ENCODE measurements around the gene GPR152. TPM values are rescaled to one million over a fixed set of nuclear protein-coding genes. Genes with fewer than 3 reads are reported as not detected.

GPR152 gene
- total RNA-seq, 8 experiments from 2014 or later, result 0.11 to 0.90 (median 0.31) TPM; not detected in 3

DNA sequence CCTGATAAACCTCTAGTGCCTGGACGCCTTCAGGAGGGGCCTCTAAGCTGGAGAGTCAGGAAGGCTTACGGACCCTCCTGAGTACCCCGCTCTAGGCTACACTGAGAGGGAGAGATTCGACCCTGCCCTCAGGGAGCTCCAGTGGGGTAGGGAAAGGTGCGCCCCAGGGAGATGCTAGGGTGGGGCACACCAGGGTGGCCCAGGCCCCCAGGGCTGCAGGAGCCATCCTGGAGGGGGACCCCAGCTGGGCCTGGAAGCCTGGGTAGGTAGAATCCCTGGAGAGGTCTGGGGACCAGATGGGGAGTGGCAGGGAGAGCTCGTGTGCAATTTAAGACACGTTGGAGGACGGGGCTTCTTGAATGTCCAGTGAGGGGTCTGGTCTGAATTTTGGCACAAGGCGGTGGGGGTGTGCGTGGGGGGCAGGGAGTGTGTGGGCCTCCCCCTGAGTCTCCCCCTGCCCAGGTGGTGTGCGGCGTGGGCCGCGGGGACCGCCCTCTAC lies 32.3 kb downstream of the GPR152 start:
- in situ Hi-C loops (cut with MboI; ENCODE audit: low pct_unique_long_range_greater_than_20kb in 2 of 9, low sequenced_read_pairs in 9 of 9, unreplicated experiment in 9 of 9), result no loop called here
- no peak for ATAC-seq (replicated peaks in 6 of 8)
- Histone ChIP-seq H3K4me3 (peak overlapping the region; percentile 34 to 48 (median 42)), H3K4me1 (replicated peaks in 1 of 2) (peaks cover 5 to 6% of the 10 kb centered on the region in 2 donors), H3K27ac (peak overlapping the region; percentile 49 to 64)
- 60 to 94% (median 86%) methylated on average over 1 to 3 of the region's 15 CpGs; no CpG with 5 or more reads in 6 of the 10 experiments for WGBS, 10 experiments

DNA sequence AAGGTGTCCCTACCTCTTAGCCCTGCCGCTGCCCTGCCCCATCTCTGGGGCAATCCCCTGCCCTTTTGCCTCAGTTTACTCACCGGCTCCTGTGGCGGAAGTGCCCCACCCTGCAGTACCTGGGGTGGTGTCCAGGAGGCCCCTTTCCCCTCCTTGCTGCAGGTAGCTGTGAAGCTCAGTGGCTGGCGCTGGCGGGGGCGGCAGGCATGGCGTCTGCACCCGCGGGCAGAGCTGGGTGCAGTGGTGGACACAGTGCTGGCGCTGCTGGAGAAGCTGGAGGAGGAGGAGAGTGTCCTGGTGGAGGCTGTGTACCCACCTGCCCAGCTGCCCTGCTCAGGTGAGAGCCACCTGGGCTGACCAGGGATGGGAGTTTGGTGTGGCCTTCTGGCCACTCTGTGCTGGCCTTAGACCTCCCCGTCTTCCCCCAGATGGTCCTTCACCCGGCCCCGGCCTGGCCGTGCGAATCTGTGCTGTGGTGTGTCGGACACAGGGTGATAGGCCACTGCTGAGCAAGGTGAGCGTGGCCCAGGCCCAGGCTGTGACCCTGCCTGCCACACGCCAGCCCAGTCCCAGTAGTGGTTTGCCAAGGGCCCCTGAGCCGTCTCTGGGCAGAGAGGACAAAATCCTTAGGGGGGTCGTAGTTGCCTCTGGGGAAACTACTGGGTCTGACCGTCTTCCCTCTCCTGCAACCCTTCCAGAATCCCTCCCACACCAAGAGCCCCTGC lies 33.0 kb downstream of the GPR152 start:
- 100% methylated on average over 1 to 4 of the region's 21 CpGs; no CpG with 5 or more reads in 6 of the 10 experiments for whole genome bisulfite sequencing, 10 experiments
- no peak overlapping the region for H3K27ac ChIP-seq

GRCh38 chr11:67418476-67419281 lies 33.9 kb downstream of the GPR152 start:
- WGBS, 10 experiments, result 83 to 95% (median 91%) methylated on average over 2 to 7 of the region's 26 CpGs; no CpG with 5 or more reads in 6 of the 10 experiments
- H3K4me3 ChIP-seq, result no peak overlapping the region
- ATAC-seq (replicated peaks in 6 of 8), result no peak
- peaks cover 5 to 6% of the 10 kb centered on the region in 2 donors for H3K4me1 ChIP-seq (replicated peaks in 1 of 2)
- in situ Hi-C loops (cut with MboI; ENCODE audit: low pct_unique_long_range_greater_than_20kb in 2 of 9, low sequenced_read_pairs in 9 of 9, unreplicated experiment in 9 of 9), result no loop called here
- no peak overlapping the region for H3K27ac ChIP-seq

More for the DNA sequence above, 33.0 kb downstream of the GPR152 start:
- no peak for ATAC-seq (replicated peaks in 6 of 8)
- in situ Hi-C loops (cut with MboI; ENCODE audit: low pct_unique_long_range_greater_than_20kb in 2 of 9, low sequenced_read_pairs in 9 of 9, unreplicated experiment in 9 of 9), result no loop called here
- Histone ChIP-seq H3K4me1 (replicated peaks in 1 of 2) (peaks cover 5 to 6% of the 10 kb centered on the region in 2 donors), H3K4me3 (no peak overlapping the region)

- Histone ChIP-seq H3K4me1 (replicated peaks in 1 of 2) (peaks cover 5 to 6% of the 10 kb centered on the region in 2 donors), H3K4me3 (no peak overlapping the region), H3K27ac (no peak overlapping the region)
- in situ Hi-C loops (cut with MboI; ENCODE audit: low pct_unique_long_range_greater_than_20kb in 2 of 9, low sequenced_read_pairs in 9 of 9, unreplicated experiment in 9 of 9), result no loop called here
- ATAC-seq (replicated peaks in 6 of 8), result no peak
- WGBS, 10 experiments, result 89 to 100% (median 90%) methylated on average over 2 to 5 of the region's 12 CpGs; no CpG with 5 or more reads in 7 of the 10 experiments
Observed at GRCh38 chr11:67417425-67417824, 35.1 kb downstream of the GPR152 start.

- ATAC-seq (replicated peaks in 6 of 8), result peak in 1 of 8 experiments; percentile 1
Observed at GRCh38 chr11:67416416-67417335, 35.9 kb downstream of the GPR152 start.

GRCh38 chr11:67415501-67416304 lies 36.8 kb downstream of the GPR152 start, which contains the start of gene CARNS1:
Gene CARNS1 (plus strand): TSS chr11:67415678. CDS start chr11:67416200, 522 bp downstream.
- WGBS, 10 experiments, result no CpG with 5 or more reads among the region's 67 CpGs
- peak in 2 of 8 experiments; percentile 5 to 21 for ATAC-seq (replicated peaks in 6 of 8)
- in situ Hi-C loops (cut with MboI; ENCODE audit: low pct_unique_long_range_greater_than_20kb in 2 of 9, low sequenced_read_pairs in 9 of 9, unreplicated experiment in 9 of 9), result no loop called here
- H3K27ac ChIP-seq, result no peak within 1 kb of the TSS
- H3K4me3 ChIP-seq, result no peak within 1 kb of the TSS
- peaks cover 5 to 6% of the 10 kb centered on the region in 2 donors for H3K4me1 ChIP-seq (replicated peaks in 1 of 2)

More at GRCh38 chr11:67416416-67417335, 35.9 kb downstream of the GPR152 start:
- Histone ChIP-seq H3K27ac (no peak overlapping the region), H3K4me1 (replicated peaks in 1 of 2) (peaks cover 5 to 6% of the 10 kb centered on the region in 2 donors), H3K4me3 (no peak overlapping the region)
- WGBS, 10 experiments, result 20 to 80% (median 65%) methylated on average over 1 to 9 of the region's 21 CpGs; no CpG with 5 or more reads in 3 of the 10 experiments
- in situ Hi-C loops (cut with MboI; ENCODE audit: low pct_unique_long_range_greater_than_20kb in 2 of 9, low sequenced_read_pairs in 9 of 9, unreplicated experiment in 9 of 9), result no loop called here

- 0 to 60% (median 45%) methylated on average over 1 to 2 of the region's 2 CpGs; no CpG with 5 or more reads in 4 of the 10 experiments for WGBS, 10 experiments
- ATAC-seq (replicated peaks in 6 of 8), result peak in 1 of 8 experiments; percentile 29
- peaks cover 7 to 8% of the 10 kb centered on the region in 2 donors for H3K4me1 ChIP-seq (replicated peaks in 1 of 2)
- no peak overlapping the region for H3K27ac ChIP-seq
- in situ Hi-C loops (cut with MboI; ENCODE audit: low pct_unique_long_range_greater_than_20kb in 2 of 9, low sequenced_read_pairs in 9 of 9, unreplicated experiment in 9 of 9), result no loop called here
- H3K4me3 ChIP-seq, result no peak overlapping the region
Observed at GRCh38 chr11:67413266-67413849, 39.2 kb downstream of the GPR152 start.

DNA sequence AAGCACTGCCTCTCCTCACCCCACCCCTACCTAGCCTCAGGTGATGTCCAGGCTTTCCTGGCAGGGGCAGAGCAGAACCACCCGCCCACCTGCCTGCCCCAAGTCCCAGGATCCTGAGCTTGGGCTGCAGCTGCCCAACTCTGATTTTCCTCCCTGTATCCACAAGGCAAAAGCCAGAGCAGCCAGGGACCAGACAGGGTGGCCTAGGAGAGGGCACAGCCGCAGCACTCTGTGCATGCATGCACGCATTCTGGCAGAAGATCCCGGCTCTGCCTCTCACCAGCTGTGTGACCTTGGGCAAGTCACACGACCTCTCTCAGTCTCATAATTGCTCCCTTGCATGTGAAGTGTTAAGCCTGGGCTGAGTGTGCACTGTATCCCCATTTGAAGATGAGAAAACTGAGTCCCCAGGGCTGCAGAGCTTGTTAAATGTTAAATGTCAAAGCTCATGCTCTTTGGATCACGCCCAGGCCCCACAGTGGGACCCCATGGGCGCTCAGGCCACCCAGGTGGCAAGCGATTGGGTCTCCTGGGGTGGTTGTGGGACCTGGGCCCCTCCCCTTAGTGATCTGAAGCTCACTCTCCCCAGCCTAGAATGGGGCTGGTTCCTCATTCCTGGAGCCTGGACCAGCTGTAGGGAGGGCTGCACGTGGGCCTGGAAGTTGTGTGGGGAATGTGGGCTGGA lies 39.9 kb downstream of the GPR152 start:
- Histone ChIP-seq H3K27ac (no peak overlapping the region), H3K4me1 (replicated peaks in 1 of 2) (peaks cover 10 to 14% of the 10 kb centered on the region in 2 donors), H3K4me3 (no peak overlapping the region)
- WGBS, 10 experiments, result 0 to 84% (median 27%) methylated on average over 1 to 5 of the region's 9 CpGs; no CpG with 5 or more reads in 6 of the 10 experiments
- no peak for ATAC-seq (replicated peaks in 6 of 8)
- in situ Hi-C loops (cut with MboI; ENCODE audit: low pct_unique_long_range_greater_than_20kb in 2 of 9, low sequenced_read_pairs in 9 of 9, unreplicated experiment in 9 of 9), result no loop called here

DNA sequence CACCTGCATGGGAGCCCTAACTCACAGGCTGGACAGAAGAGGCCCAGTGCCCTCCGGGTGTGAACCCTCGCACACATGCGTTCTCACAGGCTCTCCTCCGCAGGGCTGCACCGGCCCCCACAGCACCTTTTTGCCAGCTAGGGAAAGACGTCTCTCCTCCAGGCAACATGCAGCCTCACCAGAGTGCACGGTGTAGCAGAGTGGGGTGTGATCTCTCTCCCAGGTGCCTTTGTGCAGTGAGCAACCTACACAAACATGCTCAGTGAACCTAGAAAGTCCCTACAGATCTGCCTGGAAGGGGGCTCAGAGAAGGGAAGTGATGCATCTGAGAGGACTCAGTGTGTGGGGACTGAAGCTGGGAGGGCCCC lies 40.8 kb downstream of the GPR152 start:
- no peak overlapping the region for H3K27ac ChIP-seq
- in situ Hi-C loops (cut with MboI; ENCODE audit: low pct_unique_long_range_greater_than_20kb in 2 of 9, low sequenced_read_pairs in 9 of 9, unreplicated experiment in 9 of 9), result no loop called here
- 17 to 90% (median 74%) methylated on average over 1 to 5 of the region's 7 CpGs; no CpG with 5 or more reads in 4 of the 10 experiments for WGBS, 10 experiments
- ATAC-seq (replicated peaks in 6 of 8), result no peak
- peaks cover 17 to 19% of the 10 kb centered on the region in 2 donors for H3K4me1 ChIP-seq (replicated peaks in 1 of 2)
- H3K4me3 ChIP-seq, result no peak overlapping the region

- Histone ChIP-seq H3K4me3 (no peak overlapping the region), H3K4me1 (replicated peaks in 1 of 2) (peaks cover 17 to 19% of the 10 kb centered on the region in 2 donors), H3K27ac (no peak overlapping the region)
- in situ Hi-C loops (cut with MboI; ENCODE audit: low pct_unique_long_range_greater_than_20kb in 2 of 9, low sequenced_read_pairs in 9 of 9, unreplicated experiment in 9 of 9), result no loop called here
- 14 to 90% (median 48%) methylated on average over 2 to 12 of the region's 17 CpGs; no CpG with 5 or more reads in 4 of the 10 experiments for WGBS, 10 experiments
- no peak for ATAC-seq (replicated peaks in 6 of 8)
Observed at GRCh38 chr11:67410984-67411784, 41.3 kb downstream of the GPR152 start.
